Ishikawa (cell line): Measurements from ENCODE around the gene EYA4.

ENCODE experiments used
- CEBPB ChIP-seq: IDR thresholded peaks from 2 replicates; pipeline ENCODE4 v1.6.1; 2012
- CREB1 ChIP-seq: IDR thresholded peaks from 2 replicates; pipeline ENCODE4 v1.6.1; 2012; ENCODE audit warnings: low read depth
- EGR1 ChIP-seq: IDR thresholded peaks from 2 replicates; pipeline ENCODE4 v1.6.1; 2012
- EP300 ChIP-seq: IDR thresholded peaks from 2 replicates; pipeline ENCODE4 v1.6.1; 2012; ENCODE audit warnings: borderline replicate concordance
- FOXM1 ChIP-seq: IDR thresholded peaks from 2 replicates; pipeline ENCODE4 v1.6.1; 2012; ENCODE audit warnings: low read depth, borderline replicate concordance
- MAX ChIP-seq: IDR thresholded peaks from 2 replicates; pipeline ENCODE4 v1.6.1; 2012
- NFIC ChIP-seq: IDR thresholded peaks from 2 replicates; pipeline ENCODE4 v1.6.1; 2012
- RAD21 ChIP-seq: IDR thresholded peaks from 2 replicates; pipeline ENCODE4 v1.6.1; 2012; ENCODE audit warnings: low read depth
- REST ChIP-seq: IDR thresholded peaks from 2 replicates; pipeline ENCODE4 v1.6.1; 2012; ENCODE audit warnings: low read depth, mild to moderate bottlenecking
- TAF1 ChIP-seq: IDR thresholded peaks from 2 replicates; pipeline ENCODE4 v1.6.1; 2012; ENCODE audit warnings: low read depth, mild to moderate bottlenecking
- TCF12 ChIP-seq: IDR thresholded peaks from 2 replicates; pipeline ENCODE4 v1.6.1; 2012; ENCODE audit warnings: low read depth
- TEAD4 ChIP-seq: IDR thresholded peaks from 2 replicates; pipeline ENCODE4 v1.6.1; 2012
- USF1 ChIP-seq: IDR thresholded peaks from 2 replicates; pipeline ENCODE4 v1.6.1; 2012
- YY1 ChIP-seq: IDR thresholded peaks from 2 replicates; pipeline ENCODE4 v1.6.1; 2012; ENCODE audit warnings: low read depth
- ZBTB7A ChIP-seq: IDR thresholded peaks from 2 replicates; pipeline ENCODE4 v1.6.1; 2012; ENCODE audit warnings: low read depth

EYA4 gene

GRCh38 chr6:133298335-133298734 is 57.2 kb downstream of the EYA4 start:
- no peak for TF ChIP-seq USF1

- TF ChIP-seq CREB1 (no peak), ZBTB7A (no peak), TCF12 (no peak), RAD21 (no peak), NFIC (no peak), YY1 (no peak), MAX (no peak), EP300 (no peak), CEBPB (no peak), TEAD4 (no peak)
Measured at GRCh38 chr6:133298801-133299200, 57.6 kb downstream of the EYA4 start.

GRCh38 chr6:133300896-133301295 is 59.7 kb downstream of the EYA4 start:
- TF ChIP-seq USF1 = no peak
- no peak for TF ChIP-seq TEAD4
- no peak for TF ChIP-seq TCF12
- TF ChIP-seq REST = no peak
- no peak for TF ChIP-seq NFIC
- no peak for TF ChIP-seq EGR1
- no peak for TF ChIP-seq EP300
- TF ChIP-seq RAD21 = no peak
- no peak for TF ChIP-seq CREB1
- no peak for TF ChIP-seq FOXM1
- no peak for TF ChIP-seq MAX
- TF ChIP-seq TAF1 = no peak

GRCh38 chr6:133301835-133302234 is 60.7 kb downstream of the EYA4 start:
- TF ChIP-seq EP300 (no peak), CEBPB (no peak), MAX (no peak), USF1 (no peak), NFIC (no peak), ZBTB7A (no peak), EGR1 (no peak), FOXM1 (no peak), TEAD4 (no peak), YY1 (no peak), CREB1 (no peak), TAF1 (no peak), REST (no peak), RAD21 (no peak), TCF12 (no peak)

GRCh38 chr6:133306931-133307330 is 65.8 kb downstream of the EYA4 start:
- TF ChIP-seq EGR1 (no peak), FOXM1 (no peak), TEAD4 (no peak), CEBPB (no peak), MAX (no peak), YY1 (no peak), ZBTB7A (no peak), USF1 (no peak), TAF1 (no peak), CREB1 (no peak), TCF12 (no peak), EP300 (no peak), REST (no peak), NFIC (no peak), RAD21 (no peak)
